Iris pigment epithelial cell (primary cell): Measurements from ENCODE around the gene TFAP2C.
"Not testable (repeated sequence)": the region's sequence is repeated elsewhere in the genome, so short reads cannot be mapped to it uniquely, and the experiment has no call there.

Experiments used
- DNase-seq: peaks from one replicate; pipeline ENCODE4 v3.0.0-alpha.2; 2011; ENCODE audit warnings: low read depth

The TFAP2C gene

GRCh38 chr20:56653211-56653610, 24.1 kb downstream of the TFAP2C start:
- DNase-seq = no peak

GRCh38 chr20:56656632-56657031, 27.5 kb downstream of the TFAP2C start:
- no peak for DNase-seq

- no peak for DNase-seq
Measured at GRCh38 chr20:56657879-56658278, 28.8 kb downstream of the TFAP2C start.

GRCh38 chr20:56658341-56658947, 29.3 kb downstream of the TFAP2C start:
- not testable (repeated sequence) for DNase-seq

GRCh38 chr20:56663660-56664059, 34.6 kb downstream of the TFAP2C start:
- no peak for DNase-seq

- DNase-seq = no peak
Measured at GRCh38 chr20:56664796-56665195, 35.7 kb downstream of the TFAP2C start.

- DNase-seq = no peak
Measured at GRCh38 chr20:56665806-56666205, 36.7 kb downstream of the TFAP2C start.

- no peak for DNase-seq
Measured at GRCh38 chr20:56673450-56673849, 44.3 kb downstream of the TFAP2C start.

GRCh38 chr20:56676001-56676400, 46.9 kb downstream of the TFAP2C start:
- no peak for DNase-seq

- no peak for DNase-seq
Measured at GRCh38 chr20:56676679-56677078, 47.6 kb downstream of the TFAP2C start.

GRCh38 chr20:56683077-56683865, 54.2 kb downstream of the TFAP2C start:
- no peak for DNase-seq

GRCh38 chr20:56685879-56686278, 56.8 kb downstream of the TFAP2C start:
- no peak for DNase-seq

GRCh38 chr20:56687061-56687460, 58.0 kb downstream of the TFAP2C start:
- DNase-seq = no peak

GRCh38 chr20:56688106-56688505, 59.0 kb downstream of the TFAP2C start:
- no peak for DNase-seq
